GM18505 (cell line): ENCODE data around the gene FLOT1.

Experiments
- ATAC-seq: cut with Tn5 transposase; IDR thresholded peaks from one replicate; pipeline ENCODE4 v1.9.1; 2021; ENCODE audit not compliant: unreplicated experiment
- POLR2A ChIP-seq: IDR thresholded peaks from 4 replicates; pipeline ENCODE4 v1.6.1; 2011; ENCODE audit warnings: borderline replicate concordance; ENCODE audit not compliant: insufficient read depth, insufficient read length; ENCODE audit errors: extremely low read depth

Gene FLOT1

DNA sequence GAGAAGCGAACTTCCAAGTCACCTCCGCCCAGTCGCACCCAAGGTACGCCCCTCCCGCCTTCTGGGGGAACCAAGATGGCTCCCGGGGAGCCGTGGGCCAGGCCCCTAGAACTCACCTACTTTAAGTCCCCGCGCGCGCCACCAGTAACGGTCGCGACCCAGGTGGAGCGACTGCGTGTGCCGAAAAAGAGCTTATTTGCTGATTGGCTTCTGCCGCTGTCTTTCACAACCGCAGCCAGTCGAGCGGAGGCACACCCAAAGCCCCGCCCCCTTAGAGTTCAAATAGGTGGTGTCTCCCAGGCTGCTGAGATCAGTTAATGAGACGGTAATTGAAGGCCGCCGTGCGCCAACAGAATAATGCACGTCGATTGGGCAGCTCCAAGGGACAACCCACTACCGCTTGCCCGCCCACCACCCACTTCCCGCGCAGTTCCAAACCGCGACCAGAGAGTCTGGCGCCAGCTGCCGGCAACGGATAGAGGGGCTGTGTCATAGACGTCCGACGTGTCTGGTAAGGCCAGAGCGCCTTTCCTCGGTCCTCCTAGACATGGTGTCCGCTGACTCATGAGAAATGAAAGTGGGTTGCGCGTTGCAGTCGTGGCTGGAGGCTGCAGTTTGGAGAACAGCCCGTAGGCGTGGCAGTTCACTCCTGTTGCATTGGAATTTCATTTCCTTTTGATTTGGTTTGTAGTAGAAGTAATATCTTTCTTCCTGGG lies 25.2 kb downstream of the FLOT1 start, which contains the start of gene MDC1:
Gene MDC1 (minus strand): TSS at position 153 of the 716 bp plus-strand sequence. CDS start 2,106 bp downstream, outside the sequence.
- TF ChIP-seq POLR2A, result peak; percentile 91
- peak; percentile 60 for ATAC-seq

DNA sequence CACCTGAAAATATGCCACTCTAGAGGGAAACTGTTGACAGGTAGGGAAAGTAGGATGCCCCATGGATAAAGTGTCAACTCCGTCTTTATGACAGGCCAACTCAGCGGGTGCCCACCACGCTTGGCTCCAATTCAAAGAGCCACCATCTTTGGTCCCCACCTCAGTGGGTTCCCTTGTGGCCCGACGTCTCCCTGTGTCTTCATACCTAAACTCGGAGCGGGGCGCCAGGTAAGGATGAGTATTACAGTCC lies 25.7 kb downstream of the FLOT1 start:
- no peak for ATAC-seq
- no peak for TF ChIP-seq POLR2A

DNA sequence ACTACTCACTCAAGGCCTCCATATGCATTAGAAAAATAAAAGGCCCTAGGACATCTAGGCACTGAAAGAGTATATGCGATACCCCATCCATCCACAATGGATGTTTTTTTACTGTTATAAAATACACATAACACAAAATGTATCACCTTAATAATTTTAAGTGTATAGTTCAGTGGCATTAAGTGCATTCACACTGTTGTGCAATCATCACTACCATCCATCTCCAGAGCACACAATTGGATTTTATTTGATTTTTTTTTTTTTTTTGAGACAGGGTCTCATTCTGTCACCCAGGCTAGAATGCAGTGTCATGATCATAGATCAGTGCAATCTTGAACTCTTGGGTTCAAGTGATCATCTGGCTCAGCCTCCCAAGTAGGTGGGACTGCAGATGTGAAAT lies 28.2 kb downstream of the FLOT1 start:
- TF ChIP-seq POLR2A, result no peak
- no peak for ATAC-seq

DNA sequence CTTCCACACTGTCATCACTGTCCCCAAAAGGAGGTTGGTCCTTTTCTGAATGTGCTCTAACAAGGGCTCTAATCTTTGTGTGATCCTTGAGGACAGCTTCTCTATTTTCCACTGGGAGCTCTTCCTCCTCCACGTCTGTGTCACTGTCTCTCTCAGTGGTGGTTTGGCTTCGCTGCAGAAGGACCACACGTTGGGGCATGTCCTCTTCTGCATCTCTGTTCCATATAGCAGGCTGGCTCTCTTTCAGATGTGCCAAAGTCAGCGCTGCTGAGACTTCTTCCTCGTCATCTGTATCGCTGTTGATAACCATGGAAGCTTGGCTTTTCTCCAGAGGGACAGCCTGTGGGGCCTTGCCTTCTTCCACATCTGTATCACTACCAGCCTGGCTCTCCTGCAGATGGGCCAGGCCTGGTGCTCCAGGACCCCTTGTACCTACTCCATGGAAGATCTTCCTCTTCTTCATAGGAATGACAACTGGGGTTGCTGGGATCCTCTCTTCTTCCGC lies 30.0 kb downstream of the FLOT1 start:
- ATAC-seq, result no peak
- no peak for TF ChIP-seq POLR2A

DNA sequence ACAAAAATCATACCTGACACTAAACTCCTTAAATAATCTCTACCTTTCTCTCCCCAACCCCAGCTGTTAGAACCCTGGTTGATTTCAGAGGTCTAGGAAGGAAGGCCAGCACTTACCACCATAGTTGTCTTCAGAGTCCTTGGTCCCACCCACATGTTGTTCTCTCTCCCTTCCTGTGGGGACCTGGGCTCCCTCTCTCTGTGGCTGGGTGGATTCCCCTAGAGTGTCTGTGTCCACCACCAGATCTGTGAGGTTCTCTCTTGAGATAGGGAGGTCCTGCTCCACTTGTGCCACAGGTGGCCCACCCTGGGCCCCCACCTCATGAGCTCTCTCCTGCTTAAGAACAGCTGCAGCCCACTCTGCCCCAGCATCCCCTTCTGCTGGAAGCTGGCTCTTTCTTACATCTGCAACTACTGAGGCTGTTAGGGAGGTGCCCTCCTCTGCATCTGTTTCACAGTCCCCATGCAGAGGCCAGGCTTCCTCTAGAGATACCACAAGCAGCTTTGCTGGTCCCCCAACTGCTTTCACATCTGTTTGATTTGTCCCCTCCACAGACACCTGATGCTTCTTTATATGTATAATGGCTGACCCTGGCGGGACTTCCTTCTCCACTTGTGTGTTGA lies 30.6 kb downstream of the FLOT1 start:
- TF ChIP-seq POLR2A, result peak; percentile 20
- ATAC-seq, result no peak

DNA sequence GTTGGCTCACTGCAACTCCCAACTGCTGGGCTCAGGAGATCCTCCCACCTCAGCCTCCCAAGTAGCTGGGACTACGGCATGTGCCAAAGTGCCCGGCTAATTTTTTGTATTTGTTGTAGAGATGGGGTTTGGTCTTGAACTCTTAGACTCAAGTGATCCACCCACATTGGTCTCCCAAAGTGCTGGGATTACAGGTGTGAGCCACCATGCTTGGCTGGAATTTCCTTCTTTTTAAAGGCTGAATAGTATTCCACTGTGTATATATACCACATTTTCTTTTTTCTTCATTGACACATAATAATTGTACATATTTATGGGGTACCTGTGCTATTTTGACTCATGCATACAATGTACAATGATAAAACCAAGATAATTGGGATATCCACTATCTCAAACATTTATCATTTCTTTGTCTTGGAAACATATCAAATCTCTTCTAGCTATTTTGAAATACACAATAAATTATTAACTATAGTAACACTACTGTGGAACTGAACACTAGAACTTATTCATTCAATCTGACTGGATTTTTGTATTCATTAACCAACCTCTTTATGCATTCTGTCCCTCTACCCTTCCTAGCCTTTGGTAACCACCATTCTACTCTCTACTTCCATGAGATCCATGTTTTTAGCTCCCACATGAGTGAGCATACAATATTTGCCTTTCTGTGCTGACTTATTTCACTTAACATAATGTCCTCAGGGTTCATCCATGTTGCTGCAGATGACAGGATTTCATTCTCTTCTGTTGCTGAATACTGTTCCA lies 33.2 kb downstream of the FLOT1 start:
- no peak for ATAC-seq
- no peak for TF ChIP-seq POLR2A

DNA sequence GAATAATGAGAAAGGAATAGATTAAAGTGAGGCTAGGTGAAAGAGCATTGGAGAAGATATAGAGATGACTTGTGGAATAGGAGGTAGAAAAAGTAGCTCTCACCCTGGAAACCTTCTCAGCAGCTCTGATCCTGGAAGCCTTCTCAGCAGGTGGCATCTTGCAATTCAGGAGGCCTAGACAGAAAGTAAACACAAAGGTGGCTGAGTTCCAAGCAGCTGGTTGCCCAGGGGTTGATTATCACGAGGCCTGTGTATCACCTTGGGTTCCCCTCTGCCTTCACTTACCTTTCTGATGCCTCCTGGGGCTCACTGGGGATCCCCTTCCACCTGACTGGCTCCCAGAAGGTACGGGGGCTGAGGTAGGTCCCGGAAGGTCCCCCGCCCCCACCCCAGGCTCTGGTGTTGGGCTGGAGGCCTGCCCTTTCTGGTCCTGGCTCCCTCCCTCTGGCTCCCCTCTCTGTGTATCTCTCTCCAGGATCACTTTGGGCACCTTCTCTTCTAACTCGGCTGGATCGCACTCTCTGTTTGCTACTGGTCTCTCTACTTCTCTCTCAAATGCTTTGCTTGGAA lies 35.1 kb downstream of the FLOT1 start:
- no peak for TF ChIP-seq POLR2A
- ATAC-seq, result no peak

DNA sequence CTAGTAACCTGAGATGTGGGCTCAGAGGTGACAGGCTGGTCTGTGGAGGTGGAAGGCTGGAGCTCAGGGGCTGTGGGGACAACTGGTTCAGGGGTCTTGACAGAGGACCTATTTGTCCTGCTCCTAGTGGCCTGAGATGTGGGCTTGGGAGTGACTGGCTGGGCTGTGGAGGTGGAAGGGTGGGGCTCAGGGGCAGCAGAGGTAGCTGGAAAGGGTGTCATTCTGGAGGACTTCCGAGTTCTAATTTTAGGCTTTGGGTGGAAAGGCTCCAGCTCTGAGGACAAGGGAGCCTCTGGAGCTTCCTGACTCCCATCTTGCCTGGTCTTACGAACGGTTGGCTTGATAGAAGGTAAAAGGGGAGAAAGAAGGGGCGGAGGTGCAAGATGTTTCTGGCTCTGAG lies 36.9 kb downstream of the FLOT1 start:
- no peak for ATAC-seq
- TF ChIP-seq POLR2A, result no peak

DNA sequence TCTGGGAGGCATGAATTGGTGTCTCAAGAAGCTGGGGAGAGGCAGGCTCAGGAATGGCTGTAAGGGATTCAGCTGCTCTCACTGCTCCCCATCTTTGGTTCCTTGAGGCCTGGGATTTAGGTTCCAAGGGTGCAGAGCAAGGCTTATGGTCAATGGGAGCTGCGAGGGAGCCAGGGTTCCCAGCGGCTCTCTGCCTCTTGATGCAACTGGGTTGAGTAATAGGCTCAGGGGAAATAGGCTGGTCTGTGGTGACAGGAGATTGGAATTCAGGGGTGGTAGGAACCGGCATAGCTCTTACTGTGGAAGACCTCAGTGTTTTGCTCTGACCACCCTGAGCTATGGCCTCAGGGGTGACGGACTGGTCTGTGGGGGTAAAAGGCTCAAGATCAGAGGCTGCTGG lies 38.7 kb downstream of the FLOT1 start:
- no peak for ATAC-seq
- TF ChIP-seq POLR2A, result no peak

DNA sequence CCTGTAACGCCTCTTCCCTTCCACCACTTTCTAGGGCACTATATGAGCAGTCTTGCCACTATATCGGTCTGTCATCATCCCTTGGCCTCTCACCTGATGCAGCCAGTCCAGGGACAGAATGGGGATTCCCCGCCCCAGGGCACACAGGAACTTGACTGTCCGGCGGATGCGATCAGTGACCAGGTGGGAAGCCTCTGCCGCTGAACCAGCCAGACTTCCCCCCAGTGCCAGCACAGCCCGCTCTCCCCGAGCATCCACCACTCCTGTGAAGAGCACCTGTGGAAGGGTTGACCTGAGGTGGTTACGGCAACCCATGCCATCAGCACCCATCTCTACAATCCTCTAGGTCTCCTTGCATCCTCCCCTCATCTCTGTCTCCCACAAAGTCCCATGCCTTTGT lies 39.5 kb downstream of the FLOT1 start:
- no peak for ATAC-seq
- TF ChIP-seq POLR2A, result no peak

DNA sequence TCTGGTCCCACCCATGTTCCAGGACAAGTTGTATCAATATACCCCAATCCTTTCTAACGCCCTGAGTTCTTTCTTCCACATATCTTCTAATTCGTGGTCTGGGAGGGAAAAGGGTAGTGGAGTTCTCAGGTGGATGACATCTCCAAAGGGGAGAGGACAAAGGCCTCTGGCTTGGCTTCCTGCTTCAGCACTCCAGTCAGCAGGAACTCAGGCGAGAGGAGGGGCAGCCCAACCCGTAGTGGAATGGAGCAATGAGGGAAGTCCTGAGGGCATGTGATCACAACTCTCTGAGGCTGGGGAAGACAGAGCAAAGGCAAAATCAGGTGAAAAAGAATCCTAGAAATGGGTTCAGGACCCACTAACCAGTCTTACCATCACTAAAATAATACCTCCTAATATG lies 42.1 kb downstream of the FLOT1 start:
- no peak for ATAC-seq
- no peak for TF ChIP-seq POLR2A

DNA sequence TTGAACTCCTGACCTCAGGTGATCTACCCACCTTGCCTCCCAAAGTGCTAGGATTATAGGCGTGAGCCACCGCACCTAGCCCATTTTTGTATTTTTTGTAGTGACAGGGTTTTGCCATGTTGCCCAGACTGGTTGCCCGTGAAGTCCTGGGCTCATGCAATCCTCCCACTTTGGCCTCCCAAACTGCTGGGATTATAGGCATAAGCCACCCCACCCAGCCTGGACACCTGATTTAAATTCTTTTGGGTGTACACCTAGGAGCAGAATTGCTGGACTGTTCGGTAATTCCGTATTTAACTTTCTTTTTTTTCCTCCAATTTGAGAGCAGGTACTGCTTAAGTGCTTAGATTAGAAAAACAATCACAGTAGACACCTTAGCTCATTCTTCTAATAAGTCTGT lies 46.1 kb downstream of the FLOT1 start:
- no peak for TF ChIP-seq POLR2A
- ATAC-seq, result no peak

DNA sequence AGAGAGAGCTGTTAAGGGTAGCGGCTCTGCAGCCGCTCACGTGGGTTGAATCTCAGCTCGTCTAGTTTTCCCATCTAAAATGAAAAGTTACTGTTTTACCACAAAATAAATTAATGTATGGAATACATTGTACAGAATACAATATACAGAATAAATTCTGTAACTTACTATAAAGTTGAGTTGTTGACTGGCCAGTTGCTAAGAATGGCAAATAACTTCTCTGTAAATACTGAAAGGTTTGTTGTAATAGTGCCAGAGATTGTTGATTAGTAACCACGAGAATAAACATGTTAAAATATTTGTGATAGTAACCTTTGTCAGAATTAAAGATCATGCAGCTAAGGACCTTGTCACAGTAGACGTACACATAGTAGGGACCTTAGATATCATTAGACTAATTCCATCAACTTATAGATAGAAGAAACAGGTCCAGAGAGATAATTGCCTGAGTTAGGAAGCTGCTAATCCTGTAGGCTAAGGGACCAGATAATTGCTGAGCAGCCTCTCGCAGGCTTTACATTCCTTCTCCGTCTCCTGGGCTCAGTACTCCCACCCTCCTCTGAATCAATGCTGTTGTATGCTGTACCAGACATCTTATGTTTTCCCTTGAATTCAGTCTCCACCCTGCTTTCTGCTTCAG lies 51.2 kb downstream of the FLOT1 start:
- ATAC-seq, result no peak
- TF ChIP-seq POLR2A, result no peak
